Ecto neural progenitor cell (in vitro differentiated cells): Measurements from ENCODE around the gene EIF2A.
"Not testable (repeated sequence)": the region's sequence is repeated elsewhere in the genome, so short reads cannot be mapped to it uniquely, and the experiment has no call there.

ENCODE experiments used
- DNase-seq: peaks from one replicate; pipeline ENCODE4 v3.0.0-alpha.2; 2018; ENCODE audit warnings: low spot score

The EIF2A gene

GRCh38 chr3:150602426-150603152 is 56.0 kb downstream of the EIF2A start:
- no peak for DNase-seq

DNA sequence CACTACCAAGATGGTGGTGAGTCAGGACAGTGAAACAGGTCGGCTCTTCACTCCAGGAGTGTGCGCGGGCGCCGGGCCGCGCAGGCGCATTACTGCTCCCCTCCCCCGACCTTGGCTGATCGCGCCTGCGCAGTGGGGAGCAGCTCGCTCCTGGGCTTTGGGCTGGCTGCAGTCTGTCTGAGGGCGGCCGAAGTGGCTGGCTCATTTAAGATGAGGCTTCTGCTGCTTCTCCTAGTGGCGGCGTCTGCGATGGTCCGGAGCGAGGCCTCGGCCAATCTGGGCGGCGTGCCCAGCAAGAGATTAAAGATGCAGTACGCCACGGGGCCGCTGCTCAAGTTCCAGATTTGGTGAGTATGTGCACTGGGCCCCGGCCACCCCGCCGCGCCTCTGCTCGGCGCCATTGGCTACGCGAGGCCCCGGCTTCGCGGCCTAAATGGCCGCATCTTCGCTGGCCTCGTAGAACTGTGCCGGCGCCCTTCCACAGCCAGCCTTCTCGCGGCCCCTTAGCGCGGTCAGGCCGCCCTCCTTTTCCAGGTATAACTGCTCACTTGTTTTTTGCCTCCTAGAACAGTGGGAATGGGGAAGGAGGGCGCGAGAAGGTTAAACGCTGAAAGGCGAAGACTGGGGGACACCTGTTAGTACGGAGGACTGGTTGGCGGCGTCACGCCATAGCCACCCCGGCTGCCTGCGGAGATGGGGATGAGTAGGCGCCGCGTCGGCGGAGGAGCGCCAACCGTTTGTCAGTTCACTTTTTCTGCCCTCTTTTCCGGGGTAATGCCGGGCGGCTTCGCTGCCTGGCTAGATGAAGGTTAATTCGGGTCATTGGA is 56.8 kb downstream of the EIF2A start, which contains the start of gene SELENOT:
Gene SELENOT, plus strand, starts transcription at position 169 of the 827 bp plus-strand sequence. Its CDS starts 42 bp downstream, at position 211.
- peak; percentile 98 for DNase-seq

DNA sequence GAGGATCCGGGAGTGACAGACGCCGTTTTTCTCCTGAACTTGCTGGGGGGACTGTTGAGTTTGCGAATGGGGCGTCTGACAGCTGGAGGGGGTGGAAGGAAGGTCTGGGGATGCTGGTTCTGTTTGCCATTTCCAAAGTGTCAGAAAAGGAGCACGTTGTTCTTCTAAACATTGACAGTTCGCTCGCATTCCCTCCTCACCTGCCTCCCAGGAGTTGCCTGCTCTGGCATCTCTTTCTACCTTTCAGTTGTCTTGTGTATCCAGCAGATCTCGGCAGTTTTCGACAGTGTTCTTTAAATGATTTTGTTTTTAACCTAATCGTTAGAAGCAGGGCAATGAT is 57.4 kb downstream of the EIF2A start:
- DNase-seq, result no peak

- DNase-seq, result no peak
Measured at GRCh38 chr3:150605998-150606641, 59.5 kb downstream of the EIF2A start.

DNA sequence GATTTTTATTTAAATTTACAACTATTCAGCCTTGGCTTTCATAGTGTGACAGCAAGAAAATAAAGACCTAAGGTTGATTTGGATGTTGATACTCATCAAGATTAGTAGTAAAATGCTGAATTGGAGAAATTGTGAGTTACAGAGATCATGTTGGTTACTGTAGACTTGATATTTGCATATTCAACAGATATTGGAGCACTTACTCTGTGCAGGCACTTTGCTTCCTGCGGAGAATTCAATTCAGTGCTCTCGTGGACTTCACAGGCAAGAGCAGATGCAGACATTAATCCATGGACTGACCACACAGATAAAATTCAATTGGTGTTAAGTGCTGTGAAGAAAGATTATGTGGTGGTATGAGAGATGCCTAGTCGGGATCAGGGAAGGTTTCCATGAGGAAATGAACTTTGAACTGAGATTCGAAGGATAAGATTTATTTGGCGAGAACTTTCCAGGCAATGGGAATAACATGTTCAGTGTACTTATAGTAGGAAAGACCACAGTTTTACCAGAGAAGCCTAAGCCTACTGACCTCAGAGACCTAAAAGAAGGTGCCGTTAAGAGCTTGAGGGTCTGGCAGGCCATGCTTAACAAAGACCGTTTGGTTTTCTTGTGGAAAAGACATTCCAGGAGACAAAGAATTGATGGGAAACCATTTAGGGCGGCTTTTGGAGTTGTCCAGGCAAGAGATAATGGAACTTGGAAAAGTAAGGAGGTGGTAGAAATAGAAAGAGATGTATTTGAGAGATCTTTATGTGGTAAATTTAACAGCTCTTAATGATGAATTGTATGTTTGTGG is 60.9 kb downstream of the EIF2A start:
- DNase-seq, result no peak

DNA sequence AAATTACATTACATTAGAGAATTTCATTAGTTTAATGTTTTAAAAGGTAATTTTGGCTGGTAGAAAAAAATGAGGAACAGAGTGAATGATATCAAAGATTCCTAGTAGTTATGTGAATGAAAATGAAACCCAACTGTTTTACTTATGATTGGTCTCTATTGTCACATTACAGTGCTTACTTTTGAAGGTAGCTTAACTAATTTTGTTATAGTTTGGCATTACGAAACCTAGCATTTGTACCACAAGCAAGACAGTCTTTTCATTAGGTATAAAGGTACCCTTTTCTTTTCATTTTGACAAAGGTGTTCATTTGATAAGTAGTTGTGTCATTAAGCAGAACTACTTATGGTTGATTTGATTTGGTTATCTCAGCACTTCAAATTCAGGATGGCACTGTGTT is 63.4 kb downstream of the EIF2A start:
- no peak for DNase-seq

GRCh38 chr3:150610785-150611184 is 64.2 kb downstream of the EIF2A start:
- no peak for DNase-seq

- DNase-seq, result no peak
Measured at GRCh38 chr3:150611666-150612065, 65.1 kb downstream of the EIF2A start.

DNA sequence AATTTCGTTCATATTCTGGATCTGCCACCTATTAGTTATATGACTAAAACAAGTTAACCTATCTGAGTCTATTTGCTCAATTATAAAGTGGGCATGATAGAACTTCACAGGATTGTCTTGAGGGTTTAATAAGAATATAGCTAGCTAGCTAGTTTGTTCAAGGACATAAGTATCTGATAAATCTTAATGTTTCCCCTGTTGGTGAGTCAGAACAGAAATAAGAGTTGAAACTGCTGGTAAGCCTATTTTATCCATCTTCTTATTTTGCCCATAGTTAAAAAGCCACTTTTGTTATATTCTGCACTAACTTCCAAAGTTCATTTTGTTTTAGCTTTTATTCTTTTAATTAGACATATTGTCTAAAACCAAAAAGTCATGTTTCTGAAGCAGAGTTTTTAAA is 65.9 kb downstream of the EIF2A start:
- no peak for DNase-seq

DNA sequence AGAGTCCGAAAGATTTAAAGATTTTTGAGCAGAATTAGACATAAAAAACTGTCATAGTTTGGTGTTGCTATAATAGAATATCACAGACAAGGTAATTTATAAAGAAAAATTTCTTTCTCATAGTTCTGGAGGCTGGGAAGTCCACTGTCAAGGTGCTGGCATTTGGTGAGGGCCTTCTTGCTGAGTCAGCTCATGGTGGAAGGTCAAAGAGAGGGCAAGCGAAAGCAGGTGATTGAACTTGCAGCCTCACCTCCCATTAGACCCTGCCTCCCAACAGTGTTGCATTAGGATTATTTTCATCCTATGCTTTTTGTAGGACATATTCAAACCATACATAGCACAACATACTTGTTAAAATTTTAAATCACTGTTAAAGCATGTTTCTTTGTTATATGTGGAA is 66.4 kb downstream of the EIF2A start:
- DNase-seq, result no peak

DNA sequence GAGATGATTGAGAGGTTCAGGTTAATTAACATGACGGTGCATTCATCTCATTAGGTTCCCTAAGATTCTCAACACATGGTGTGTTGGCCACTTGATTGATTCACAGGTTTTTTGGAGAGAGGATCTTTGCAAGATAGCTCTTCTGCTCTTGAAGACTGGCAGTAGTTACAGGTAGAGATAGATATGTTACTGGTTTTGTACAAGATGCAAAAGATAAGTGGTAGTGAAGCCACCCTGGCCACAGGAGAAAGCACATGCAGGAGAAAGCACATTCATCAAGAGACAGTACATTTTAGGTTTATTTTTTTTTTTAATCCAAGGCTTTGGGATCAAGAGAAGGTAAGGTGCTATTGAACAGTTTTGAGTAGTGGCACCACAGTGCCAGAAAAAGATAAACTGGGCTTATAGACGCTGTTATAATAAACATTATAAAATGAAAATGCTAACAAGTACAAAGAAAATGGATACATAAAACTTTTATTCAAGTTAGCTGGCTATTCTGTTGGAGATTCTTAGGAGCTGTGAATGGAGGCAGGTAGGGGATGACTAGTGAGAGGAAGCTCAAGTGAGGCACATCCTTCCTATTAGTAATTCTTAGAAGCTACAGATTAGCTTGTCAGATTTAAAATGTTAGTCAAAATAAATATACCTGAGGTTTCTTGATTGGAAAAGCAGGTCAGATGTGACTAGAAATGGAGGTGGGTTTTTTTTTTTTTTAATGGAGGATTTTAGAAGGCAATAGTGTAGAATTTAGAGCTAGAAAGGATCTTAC is 67.3 kb downstream of the EIF2A start:
- DNase-seq, result no peak

- DNase-seq, result no peak
Measured at GRCh38 chr3:150620002-150620689, 73.6 kb downstream of the EIF2A start.

- DNase-seq, result not testable (repeated sequence)
Measured at GRCh38 chr3:150622955-150623354, 76.4 kb downstream of the EIF2A start.

DNA sequence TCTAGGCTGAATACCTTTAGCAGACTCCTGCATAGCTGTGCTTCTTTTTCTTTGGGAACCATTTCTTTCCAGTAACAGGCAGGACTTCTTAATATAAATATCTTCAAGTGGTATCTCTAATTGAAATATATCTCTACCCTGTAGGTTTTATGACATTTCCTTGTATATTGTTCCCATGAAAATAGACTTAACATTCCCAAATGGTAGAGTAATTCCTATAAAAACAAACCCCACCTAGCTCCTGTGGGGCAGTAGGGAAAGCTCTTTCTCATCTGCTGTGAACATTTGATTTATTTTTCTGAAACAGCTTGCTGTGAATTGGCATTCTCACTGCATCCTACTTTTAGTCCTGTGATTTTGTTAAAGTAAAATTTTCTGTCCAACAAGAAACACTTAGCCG is 77.4 kb downstream of the EIF2A start:
- DNase-seq, result no peak

DNA sequence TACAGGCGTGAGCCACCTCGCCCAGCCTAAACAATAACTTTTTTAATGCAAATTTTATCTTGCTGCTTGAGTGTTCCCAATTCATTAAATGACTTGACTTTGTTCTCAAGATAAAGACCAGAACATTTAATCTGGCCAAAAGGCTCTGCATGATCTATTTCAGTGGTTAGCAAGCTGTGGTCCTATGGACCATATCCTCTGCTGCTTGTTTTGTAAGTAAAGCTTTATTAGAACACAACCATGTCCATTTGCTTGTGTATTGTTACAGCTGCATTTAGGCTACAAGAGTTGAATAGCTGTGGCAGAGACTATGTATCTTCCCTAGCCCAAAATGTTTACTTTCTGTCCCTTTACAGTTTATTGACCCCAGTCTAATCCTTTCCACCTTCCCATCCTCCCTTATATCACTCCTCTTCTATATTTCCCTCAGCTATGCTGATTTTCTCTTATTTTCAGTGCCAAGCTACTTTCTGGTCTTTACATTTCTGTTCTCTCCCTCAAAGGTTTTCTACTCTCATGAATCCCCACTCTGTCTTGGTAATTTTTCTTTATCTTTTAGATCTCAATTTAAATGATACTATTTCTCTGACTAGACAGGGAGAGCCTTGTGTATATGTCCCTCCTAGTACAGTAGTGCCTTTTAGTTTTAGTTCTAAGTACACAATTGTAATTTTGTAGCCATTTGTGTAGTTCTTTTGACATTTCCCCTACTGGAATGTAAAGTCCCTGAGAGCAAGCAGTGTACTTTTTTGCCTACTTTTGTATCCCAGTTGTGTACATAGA is 79.8 kb downstream of the EIF2A start:
- no peak for DNase-seq

GRCh38 chr3:150627557-150627956 is 81.0 kb downstream of the EIF2A start:
- DNase-seq, result no peak

DNA sequence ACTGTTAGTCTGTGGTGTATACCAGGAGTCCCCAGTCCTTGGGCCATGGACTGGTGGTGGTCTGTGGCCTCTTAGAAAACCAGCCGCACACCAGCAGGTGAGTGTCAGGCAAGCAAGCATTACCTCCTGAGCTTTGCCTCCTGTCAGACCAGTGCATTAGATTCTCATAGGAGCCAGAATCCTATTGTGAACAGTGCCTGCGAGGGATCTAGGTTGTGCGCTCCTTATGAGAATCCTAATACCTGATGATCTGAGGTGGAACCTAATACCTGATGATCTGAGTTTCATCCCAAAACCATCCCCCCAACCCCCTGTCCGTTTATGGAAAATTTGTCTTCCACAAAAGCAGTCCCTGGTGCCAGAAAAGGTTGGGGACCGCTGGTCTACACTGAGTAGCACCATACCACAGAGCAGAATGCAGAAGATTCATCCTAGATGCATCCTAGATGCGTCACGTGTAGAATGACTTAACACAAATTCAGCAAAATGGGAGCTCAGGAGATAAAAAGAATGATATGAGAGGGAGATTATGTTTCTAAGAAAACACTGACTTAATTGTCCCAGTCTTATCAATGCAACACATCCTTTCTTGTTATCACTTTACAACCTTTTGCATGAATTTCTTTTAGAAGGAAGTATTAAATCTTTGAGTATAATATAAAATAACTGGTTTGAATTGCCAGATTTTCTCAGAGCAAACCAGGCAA is 85.1 kb downstream of the EIF2A start:
- no peak for DNase-seq

GRCh38 chr3:150635076-150635475 is 88.5 kb downstream of the EIF2A start:
- DNase-seq, result peak; percentile 50

DNA sequence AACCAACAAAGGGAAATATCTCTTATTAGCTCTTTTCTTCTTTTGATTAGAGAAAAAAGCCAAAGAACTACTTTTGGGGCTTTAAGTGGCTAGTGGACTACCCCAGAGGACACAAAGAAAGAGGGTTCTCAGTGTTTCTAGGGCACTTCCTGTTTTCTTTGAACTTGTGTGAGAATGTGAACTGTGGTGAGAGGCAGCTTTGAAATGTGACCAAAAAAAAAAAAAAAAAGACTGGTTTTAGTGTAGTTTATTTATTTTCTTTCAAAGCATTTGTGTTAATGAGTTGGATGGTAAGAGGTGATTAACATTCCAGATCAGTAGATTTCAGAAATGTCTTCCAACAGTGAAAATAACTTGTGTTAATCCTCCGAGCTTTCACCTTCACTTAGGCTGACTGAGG is 88.9 kb downstream of the EIF2A start:
- DNase-seq, result no peak
